ENCODE data around the gene KIAA0586. TPM values are rescaled to one million over a fixed set of nuclear protein-coding genes. Genes with fewer than 3 reads are reported as not detected.

Gene KIAA0586
- total RNA-seq, 1 experiment from 2014 or later = 42.3 TPM

DNA sequence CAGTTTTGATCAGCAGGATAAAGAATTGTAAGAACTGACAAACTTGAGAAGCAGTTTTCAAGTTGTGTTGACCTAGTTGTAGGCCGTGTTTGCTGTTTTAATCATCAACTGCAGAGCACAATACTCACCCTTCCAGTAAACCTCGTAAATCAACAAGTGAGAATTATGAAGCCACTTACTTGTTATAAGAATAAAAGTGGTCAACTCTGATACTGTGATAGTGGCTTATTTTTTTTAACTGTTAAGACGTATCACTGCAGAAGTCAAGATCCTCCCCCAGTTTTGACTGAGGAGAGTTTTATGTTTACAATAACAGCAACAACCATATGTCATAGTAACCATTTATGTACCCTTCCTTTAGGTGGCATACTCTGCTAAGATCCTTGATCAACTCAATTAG lies 109.5 kb downstream of the KIAA0586 start:
- Histone ChIP-seq H3K4me3 (ENCODE audit: low read length) (no peak overlapping the region), H3K9me2 (replicated peaks; ENCODE audit: insufficient read depth, low read length) (no peaks in the 10 kb centered on the region), H3K4me1 (ENCODE audit: low read length) (peaks cover 4% of the 10 kb centered on the region; the same call in 1 of the 2 replicates), H3K4me2 (ENCODE audit: low read depth, low read length, poor library complexity, severe bottlenecking) (no peak overlapping the region), H3K36me3 (ENCODE audit: insufficient read depth, low read length) (no peaks in the 10 kb centered on the region), H4K20me1 (ENCODE audit: insufficient read depth, low read depth, low read length) (no peaks in the 10 kb centered on the region), H3K9ac (ENCODE audit: low read length) (no peak overlapping the region), H3K27ac (ENCODE audit: low read length) (no peak overlapping the region), H3K9me3 (ENCODE audit: low read length) (no peaks in the 10 kb centered on the region), H2AFZ (ENCODE audit: low read length) (no peak overlapping the region), H3K27me3 (ENCODE audit: low read length) (no peaks in the 10 kb centered on the region), H3K79me2 (ENCODE audit: low read length) (no peaks in the 10 kb centered on the region)
- no peak for DNase-seq

DNA sequence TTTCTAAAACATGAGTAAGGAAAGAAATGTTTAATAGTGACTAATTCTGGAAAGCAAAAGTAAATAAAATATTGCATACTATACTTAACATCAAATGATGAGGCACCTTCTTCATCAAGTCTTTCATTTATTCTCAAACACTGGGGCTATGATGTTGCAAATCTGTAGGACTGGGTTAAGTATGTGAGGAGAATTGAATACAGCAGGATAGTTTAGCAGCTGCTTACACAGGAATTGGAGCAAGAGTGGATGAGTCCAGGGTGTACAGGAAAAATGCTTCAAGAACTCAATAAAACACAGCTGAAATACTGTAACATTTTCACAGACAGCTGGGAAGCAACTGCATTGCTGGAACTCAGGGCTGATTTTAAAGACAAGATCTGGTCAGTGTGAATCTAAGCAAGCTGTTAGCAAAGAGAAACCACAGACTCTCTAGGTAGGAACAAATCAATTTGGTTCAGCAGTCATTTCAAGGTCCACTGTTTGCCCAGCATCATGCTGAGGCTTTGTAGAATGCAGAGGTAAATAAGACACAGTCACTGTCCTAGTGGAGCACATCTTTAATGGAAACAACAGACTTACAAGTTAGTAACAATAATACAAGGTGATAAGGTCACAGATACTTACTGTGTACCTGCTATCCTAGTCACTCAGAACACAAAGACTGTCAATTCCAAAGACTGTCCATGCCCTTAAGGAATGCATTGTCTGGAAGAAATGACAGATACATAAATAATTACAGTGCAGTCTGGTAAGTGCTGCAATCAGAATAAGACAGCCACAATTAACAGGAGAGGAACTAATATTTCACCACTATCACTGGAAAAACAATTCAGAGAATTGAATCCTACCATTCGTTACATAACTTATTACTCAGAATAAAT lies 113.5 kb downstream of the KIAA0586 start:
- Histone ChIP-seq H3K4me1 (ENCODE audit: low read length) (no peaks in the 10 kb centered on the region), H3K4me3 (ENCODE audit: low read length) (no peak overlapping the region), H3K9ac (ENCODE audit: low read length) (no peak overlapping the region), H2AFZ (ENCODE audit: low read length) (no peak overlapping the region), H3K79me2 (ENCODE audit: low read length) (no peaks in the 10 kb centered on the region), H3K9me2 (replicated peaks; ENCODE audit: insufficient read depth, low read length) (no peaks in the 10 kb centered on the region), H3K9me3 (ENCODE audit: low read length) (no peaks in the 10 kb centered on the region), H3K36me3 (ENCODE audit: insufficient read depth, low read length) (no peaks in the 10 kb centered on the region; the same call in 1 of the 2 replicates), H4K20me1 (ENCODE audit: insufficient read depth, low read depth, low read length) (no peaks in the 10 kb centered on the region), H3K27me3 (ENCODE audit: low read length) (no peaks in the 10 kb centered on the region), H3K4me2 (ENCODE audit: low read depth, low read length, poor library complexity, severe bottlenecking) (no peak overlapping the region), H3K27ac (ENCODE audit: low read length) (no peak overlapping the region)
- no peak for DNase-seq

DNA sequence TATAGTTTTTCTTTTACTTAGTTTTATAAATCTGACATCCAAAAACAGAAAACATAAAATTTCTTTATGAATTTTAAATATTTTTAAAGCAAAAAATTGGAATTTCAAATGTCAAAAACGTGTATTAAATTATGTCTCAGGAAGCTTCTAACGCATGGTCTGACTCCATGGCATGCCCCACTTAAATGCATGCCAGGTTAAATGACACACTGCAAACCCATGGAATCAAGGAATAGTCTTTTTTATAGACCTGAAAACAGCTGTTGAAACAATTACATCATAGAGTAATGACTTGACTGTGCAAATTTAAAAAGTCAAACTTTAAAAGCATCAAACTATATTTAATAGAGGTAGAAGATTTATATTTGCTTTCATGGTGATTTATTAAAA lies 114.1 kb downstream of the KIAA0586 start:
- no peaks in the 10 kb centered on the region for H3K9me2 ChIP-seq (replicated peaks; ENCODE audit: insufficient read depth, low read length)
- H3K27ac ChIP-seq (ENCODE audit: low read length) = no peak overlapping the region
- H3K4me3 ChIP-seq (ENCODE audit: low read length) = no peak overlapping the region
- no peak overlapping the region for H2AFZ ChIP-seq (ENCODE audit: low read length)
- no peaks in the 10 kb centered on the region for H4K20me1 ChIP-seq (ENCODE audit: insufficient read depth, low read depth, low read length)
- no peaks in the 10 kb centered on the region for H3K27me3 ChIP-seq (ENCODE audit: low read length)
- H3K9ac ChIP-seq (ENCODE audit: low read length) = no peak overlapping the region
- no peaks in the 10 kb centered on the region for H3K9me3 ChIP-seq (ENCODE audit: low read length)
- H3K4me2 ChIP-seq (ENCODE audit: low read depth, low read length, poor library complexity, severe bottlenecking) = no peak overlapping the region
- no peaks in the 10 kb centered on the region for H3K79me2 ChIP-seq (ENCODE audit: low read length)
- no peaks in the 10 kb centered on the region; the same call in 1 of the 2 replicates for H3K36me3 ChIP-seq (ENCODE audit: insufficient read depth, low read length)
- no peak for DNase-seq
- H3K4me1 ChIP-seq (ENCODE audit: low read length) = no peaks in the 10 kb centered on the region

DNA sequence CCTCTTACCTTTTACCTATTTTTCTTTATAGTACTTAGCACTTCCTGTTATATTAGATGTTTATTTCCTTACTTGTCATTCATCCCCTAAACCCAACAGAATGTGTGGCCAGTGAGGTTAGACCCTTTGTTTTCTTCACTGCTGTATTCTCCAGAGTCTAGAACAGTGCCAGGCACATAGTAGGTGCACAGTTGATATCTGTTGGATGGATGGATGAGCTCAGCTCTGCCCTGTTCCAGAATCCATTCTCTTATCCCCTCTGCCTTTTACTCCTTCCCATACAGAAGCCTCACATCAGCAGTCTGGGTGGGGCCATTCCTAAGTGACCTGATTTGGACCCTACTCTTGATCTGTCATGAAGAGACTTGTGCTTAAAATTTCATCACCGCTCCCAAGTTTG lies 115.7 kb downstream of the KIAA0586 start:
- H2AFZ ChIP-seq (ENCODE audit: low read length) = no peak overlapping the region
- no peaks in the 10 kb centered on the region for H3K4me1 ChIP-seq (ENCODE audit: low read length)
- no peak for DNase-seq
- H3K4me2 ChIP-seq (ENCODE audit: low read depth, low read length, poor library complexity, severe bottlenecking) = no peak overlapping the region
- H3K9me2 ChIP-seq (replicated peaks; ENCODE audit: insufficient read depth, low read length) = no peaks in the 10 kb centered on the region
- no peak overlapping the region for H3K27ac ChIP-seq (ENCODE audit: low read length)
- H3K79me2 ChIP-seq (ENCODE audit: low read length) = no peaks in the 10 kb centered on the region
- H3K36me3 ChIP-seq (ENCODE audit: insufficient read depth, low read length) = no peaks in the 10 kb centered on the region; the same call in 1 of the 2 replicates
- H3K9me3 ChIP-seq (ENCODE audit: low read length) = no peaks in the 10 kb centered on the region
- H3K27me3 ChIP-seq (ENCODE audit: low read length) = no peaks in the 10 kb centered on the region
- H3K9ac ChIP-seq (ENCODE audit: low read length) = no peak overlapping the region
- H3K4me3 ChIP-seq (ENCODE audit: low read length) = no peak overlapping the region
- H4K20me1 ChIP-seq (ENCODE audit: insufficient read depth, low read depth, low read length) = no peaks in the 10 kb centered on the region

DNA sequence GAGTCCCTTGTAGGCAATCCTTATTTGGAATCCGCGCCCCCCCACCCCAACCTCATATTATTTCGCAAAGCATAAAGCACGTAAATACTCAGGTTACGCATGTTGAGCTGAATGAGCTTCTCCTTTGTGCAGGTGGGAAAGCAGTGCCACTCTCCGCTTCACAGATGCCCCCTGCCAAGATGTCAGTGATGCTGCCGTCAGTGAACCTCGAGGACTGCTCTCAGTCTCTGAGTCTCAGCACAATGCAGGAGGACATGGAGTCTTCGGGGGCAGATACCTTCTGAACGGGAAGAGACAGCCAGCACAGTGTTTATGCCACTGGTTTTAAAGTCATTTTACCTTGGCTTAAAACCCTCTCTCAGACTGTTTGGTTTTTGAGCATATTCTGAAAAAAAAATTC lies 120.1 kb downstream of the KIAA0586 start:
- H3K4me3 ChIP-seq (ENCODE audit: low read length) = no peak overlapping the region
- no peaks in the 10 kb centered on the region for H4K20me1 ChIP-seq (ENCODE audit: insufficient read depth, low read depth, low read length)
- H3K9me2 ChIP-seq (replicated peaks; ENCODE audit: insufficient read depth, low read length) = no peaks in the 10 kb centered on the region
- H2AFZ ChIP-seq (ENCODE audit: low read length) = no peak overlapping the region
- no peak overlapping the region for H3K4me2 ChIP-seq (ENCODE audit: low read depth, low read length, poor library complexity, severe bottlenecking)
- no peaks in the 10 kb centered on the region; the same call in 1 of the 2 replicates for H3K36me3 ChIP-seq (ENCODE audit: insufficient read depth, low read length)
- H3K9me3 ChIP-seq (ENCODE audit: low read length) = no peaks in the 10 kb centered on the region
- H3K79me2 ChIP-seq (ENCODE audit: low read length) = no peaks in the 10 kb centered on the region
- H3K27ac ChIP-seq (ENCODE audit: low read length) = no peak overlapping the region
- DNase-seq = no peak
- H3K27me3 ChIP-seq (ENCODE audit: low read length) = no peaks in the 10 kb centered on the region
- H3K4me1 ChIP-seq (ENCODE audit: low read length) = no peaks in the 10 kb centered on the region
- H3K9ac ChIP-seq (ENCODE audit: low read length) = no peak overlapping the region

DNA sequence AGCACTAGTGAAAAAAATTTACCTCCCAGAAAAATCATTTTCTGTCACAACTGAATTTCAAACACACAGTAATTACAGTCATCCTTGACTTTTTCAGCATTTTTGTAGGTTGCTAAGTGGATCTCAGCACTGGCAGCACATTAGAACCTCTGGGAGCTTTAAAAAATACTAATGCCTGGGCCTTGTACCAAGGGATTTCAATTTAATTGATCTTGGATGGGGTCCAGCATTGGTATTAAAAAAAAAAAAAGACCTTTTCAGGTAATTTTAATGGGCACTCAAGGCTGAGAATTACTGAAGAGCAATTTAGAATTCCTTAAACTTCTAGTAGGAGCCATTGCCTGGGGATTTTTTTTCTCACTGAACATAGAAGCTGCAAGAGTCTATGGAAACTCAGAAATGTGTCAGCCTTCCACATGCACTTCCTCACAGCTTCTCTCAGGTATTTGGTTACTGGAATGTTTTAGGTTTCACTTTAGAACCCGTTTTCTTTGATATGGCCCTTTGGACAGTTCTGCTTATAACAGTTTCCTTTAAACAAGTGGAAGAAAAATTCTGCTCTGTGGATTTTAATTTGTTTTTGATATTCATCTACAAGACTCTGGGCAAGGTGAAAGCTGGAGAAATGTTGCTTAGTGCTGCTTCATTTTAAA lies 121.7 kb downstream of the KIAA0586 start:
- no peaks in the 10 kb centered on the region for H3K9me3 ChIP-seq (ENCODE audit: low read length)
- no peaks in the 10 kb centered on the region for H3K9me2 ChIP-seq (replicated peaks; ENCODE audit: insufficient read depth, low read length)
- no peaks in the 10 kb centered on the region for H4K20me1 ChIP-seq (ENCODE audit: insufficient read depth, low read depth, low read length)
- no peaks in the 10 kb centered on the region for H3K79me2 ChIP-seq (ENCODE audit: low read length)
- no peaks in the 10 kb centered on the region for H3K4me1 ChIP-seq (ENCODE audit: low read length)
- no peak for DNase-seq
- H3K4me2 ChIP-seq (ENCODE audit: low read depth, low read length, poor library complexity, severe bottlenecking) = no peak overlapping the region
- H3K27me3 ChIP-seq (ENCODE audit: low read length) = no peaks in the 10 kb centered on the region
- H3K27ac ChIP-seq (ENCODE audit: low read length) = no peak overlapping the region
- H3K4me3 ChIP-seq (ENCODE audit: low read length) = no peak overlapping the region
- no peaks in the 10 kb centered on the region for H3K36me3 ChIP-seq (ENCODE audit: insufficient read depth, low read length)
- no peak overlapping the region for H3K9ac ChIP-seq (ENCODE audit: low read length)
- no peak overlapping the region for H2AFZ ChIP-seq (ENCODE audit: low read length)

DNA sequence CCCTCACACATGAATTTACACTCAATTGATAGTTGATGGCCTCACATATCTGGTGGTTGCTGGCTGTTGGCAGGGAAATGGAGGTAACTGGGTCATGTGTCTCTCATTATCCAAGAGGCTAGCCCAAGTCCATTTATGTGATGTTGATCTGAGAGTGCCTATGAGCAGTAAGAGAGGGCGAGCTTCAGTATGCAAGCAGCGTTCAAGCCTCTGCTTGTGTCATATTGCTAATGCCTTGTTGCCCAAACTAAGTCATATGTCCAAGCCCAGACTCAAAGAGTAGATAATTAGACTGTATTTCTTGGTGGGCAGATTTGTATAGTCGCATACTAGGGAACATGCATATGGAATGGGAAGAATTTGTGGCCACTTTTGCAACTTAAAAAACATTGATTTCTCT lies 126.4 kb downstream of the KIAA0586 start:
- no peaks in the 10 kb centered on the region for H3K36me3 ChIP-seq (ENCODE audit: insufficient read depth, low read length)
- no peak for DNase-seq
- H3K4me2 ChIP-seq (ENCODE audit: low read depth, low read length, poor library complexity, severe bottlenecking) = no peak overlapping the region
- H4K20me1 ChIP-seq (ENCODE audit: insufficient read depth, low read depth, low read length) = no peaks in the 10 kb centered on the region
- H3K79me2 ChIP-seq (ENCODE audit: low read length) = no peaks in the 10 kb centered on the region
- no peaks in the 10 kb centered on the region for H3K9me3 ChIP-seq (ENCODE audit: low read length)
- no peaks in the 10 kb centered on the region for H3K4me1 ChIP-seq (ENCODE audit: low read length)
- no peaks in the 10 kb centered on the region for H3K27me3 ChIP-seq (ENCODE audit: low read length)
- H3K9me2 ChIP-seq (replicated peaks; ENCODE audit: insufficient read depth, low read length) = no peaks in the 10 kb centered on the region
- H3K27ac ChIP-seq (ENCODE audit: low read length) = no peak overlapping the region
- H3K4me3 ChIP-seq (ENCODE audit: low read length) = no peak overlapping the region
- no peak overlapping the region for H3K9ac ChIP-seq (ENCODE audit: low read length)
- no peak overlapping the region for H2AFZ ChIP-seq (ENCODE audit: low read length)

DNA sequence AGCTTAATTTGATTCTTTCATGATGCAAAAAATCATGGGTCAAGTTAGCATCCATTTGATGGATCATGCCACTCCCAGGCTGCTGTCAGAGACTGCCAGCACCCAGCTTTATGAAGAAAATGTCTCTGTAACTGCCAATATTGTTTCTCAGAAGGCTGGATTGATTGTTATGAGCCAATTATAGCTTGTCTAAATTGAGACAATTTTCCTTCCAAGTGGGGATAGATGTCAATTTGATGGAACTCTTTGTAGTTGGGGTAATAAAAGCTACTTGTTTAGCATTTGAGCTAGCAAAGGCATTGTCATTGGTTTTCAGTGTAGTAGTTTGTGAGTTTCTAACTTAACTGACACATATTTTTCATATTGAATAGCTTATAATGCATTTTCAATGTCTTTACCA lies 128.1 kb downstream of the KIAA0586 start:
- Histone ChIP-seq H3K27me3 (ENCODE audit: low read length) (no peaks in the 10 kb centered on the region), H4K20me1 (ENCODE audit: insufficient read depth, low read depth, low read length) (no peaks in the 10 kb centered on the region), H3K79me2 (ENCODE audit: low read length) (no peaks in the 10 kb centered on the region), H3K4me1 (ENCODE audit: low read length) (no peaks in the 10 kb centered on the region), H3K27ac (ENCODE audit: low read length) (no peak overlapping the region), H3K9me2 (replicated peaks; ENCODE audit: insufficient read depth, low read length) (no peaks in the 10 kb centered on the region), H3K4me2 (ENCODE audit: low read depth, low read length, poor library complexity, severe bottlenecking) (no peak overlapping the region), H3K9me3 (ENCODE audit: low read length) (no peaks in the 10 kb centered on the region), H2AFZ (ENCODE audit: low read length) (no peak overlapping the region), H3K4me3 (ENCODE audit: low read length) (no peak overlapping the region), H3K36me3 (ENCODE audit: insufficient read depth, low read length) (no peaks in the 10 kb centered on the region), H3K9ac (ENCODE audit: low read length) (no peak overlapping the region)
- DNase-seq = no peak
